Stomach (tissue), 4 donors: ENCODE results near the gene TAF15.

ENCODE experiments used
- CTCF ChIP-seq, 7 experiments: fragments of 450-650 bp in 4 of 7; fragments of 200-600 bp in 3 of 7; sonication (generic) in 3 of 7; IDR thresholded peaks; one replicate each; pipeline ENCODE4 v1.5.1; 2016 to 2019; ENCODE audit warnings: antibody characterized with exemption in 7 of 7, control low read depth in 2 of 7, mild to moderate bottlenecking in 1 of 7
- POLR2AphosphoS5 ChIP-seq, 3 donors: sonication (generic); formaldehyde crosslinking; IDR thresholded peaks; one replicate each; pipeline ENCODE4 v1.6.1; 2016; ENCODE audit warnings: antibody characterized with exemption in 3 of 3

GRCh38 chr17:35870906-35871819 is 61.9 kb downstream of the TAF15 start:
- TF ChIP-seq CTCF (IDR thresholded peaks at IDR 0.05) (no peak), POLR2AphosphoS5 (IDR thresholded peaks at IDR 0.05) (no peak)
